Measurements from ENCODE around the gene ZNF516.

ZNF516 gene

GRCh38 chr18:76456018-76456750 is 38.9 kb downstream of the ZNF516 start:
- DNase-seq: no peak

GRCh38 chr18:76455003-76455676 is 39.9 kb downstream of the ZNF516 start:
- no peak for DNase-seq

- DNase-seq: no peak
Measured at GRCh38 chr18:76454418-76454817, 40.6 kb downstream of the ZNF516 start.

- DNase-seq: no peak
Measured at GRCh38 chr18:76453932-76454331, 41.1 kb downstream of the ZNF516 start.

GRCh38 chr18:76453057-76453561 is 41.9 kb downstream of the ZNF516 start:
- DNase-seq: no peak

GRCh38 chr18:76452357-76452756 is 42.7 kb downstream of the ZNF516 start:
- DNase-seq: no peak

- DNase-seq: peak in 5 of 51 donors; percentile 31 to 70 (median 47)
Measured at GRCh38 chr18:76451396-76452331, 43.4 kb downstream of the ZNF516 start.

- DNase-seq: peak in 16 of 51 donors; percentile 20 to 70 (median 38)
Measured at GRCh38 chr18:76450452-76451395, 44.3 kb downstream of the ZNF516 start.

- DNase-seq: no peak
Measured at GRCh38 chr18:76449111-76449453, 46.0 kb downstream of the ZNF516 start.

- no peak for DNase-seq
Measured at GRCh38 chr18:76448256-76449110, 46.6 kb downstream of the ZNF516 start.

- DNase-seq: no peak
Measured at GRCh38 chr18:76447258-76447890, 47.7 kb downstream of the ZNF516 start.

- no peak for DNase-seq
Measured at GRCh38 chr18:76446321-76447257, 48.5 kb downstream of the ZNF516 start.

- DNase-seq: no peak
Measured at GRCh38 chr18:76445741-76446232, 49.3 kb downstream of the ZNF516 start.

- no peak for DNase-seq
Measured at GRCh38 chr18:76445275-76445674, 49.8 kb downstream of the ZNF516 start.

- no peak for DNase-seq
Measured at GRCh38 chr18:76444446-76445105, 50.5 kb downstream of the ZNF516 start.

GRCh38 chr18:76443519-76444445 is 51.3 kb downstream of the ZNF516 start:
- DNase-seq: no peak
